ENCODE measurements around the gene ZNF385D. TPM values are rescaled to one million over a fixed set of nuclear protein-coding genes. Genes with fewer than 3 reads are reported as not detected.

Gene ZNF385D
- total RNA-seq, 1 experiment from 2014 or later: not detected

DNA sequence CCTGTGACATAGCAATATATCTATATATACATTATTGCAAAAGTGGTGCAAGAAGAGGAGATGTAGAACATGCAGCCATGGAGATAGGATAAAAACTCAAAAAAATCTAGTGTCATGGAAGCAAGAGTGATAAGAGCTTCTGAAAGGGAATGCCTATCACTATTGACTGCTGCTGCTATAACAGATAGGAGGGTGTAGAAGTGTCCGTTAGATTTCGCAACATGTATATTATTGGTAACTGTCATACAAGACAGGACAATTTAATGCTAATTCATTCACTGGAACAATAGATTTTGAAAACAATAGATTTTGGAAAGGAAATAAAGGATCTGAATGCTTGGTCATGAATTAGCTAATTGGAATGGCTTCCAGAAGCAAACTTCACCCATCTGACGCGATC lies 224.5 kb downstream of the ZNF385D start:
- Mint-ChIP-seq H3K36me3 (ENCODE audit: insufficient read depth, unreplicated experiment) (no peaks in the 10 kb centered on the region), H3K4me1 (ENCODE audit: low read depth, unreplicated experiment) (no peaks in the 10 kb centered on the region), H3K9me3 (ENCODE audit: unreplicated experiment) (no peaks in the 10 kb centered on the region), H3K27me3 (ENCODE audit: insufficient read depth, unreplicated experiment) (peaks cover 1% of the 10 kb centered on the region), H3K4me3 (ENCODE audit: unreplicated experiment) (no peak overlapping the region), H3K27ac (ENCODE audit: unreplicated experiment) (no peak overlapping the region)
- no peak for DNase-seq
- Histone ChIP-seq H3K4me3 (ENCODE audit: low read depth, low read length) (no peak overlapping the region), H3K9me3 (no peaks in the 10 kb centered on the region), H3K36me3 (ENCODE audit: control insufficient read depth, insufficient read depth, low read length) (no peaks in the 10 kb centered on the region), H3K4me1 (no peaks in the 10 kb centered on the region), H3K27me3 (replicated peaks; ENCODE audit: control insufficient read depth, insufficient read depth, low read length) (no peaks in the 10 kb centered on the region)
- CTCF ChIA-PET: no interaction called here
- BruUV-seq (replicated peaks): no TSS peak
- POLR2A ChIA-PET: no interaction called here
- intact Hi-C loops (cut with micrococcal nuclease; ENCODE audit: unreplicated experiment): no loop called here
- TF ChIP-seq, protein P1, sequence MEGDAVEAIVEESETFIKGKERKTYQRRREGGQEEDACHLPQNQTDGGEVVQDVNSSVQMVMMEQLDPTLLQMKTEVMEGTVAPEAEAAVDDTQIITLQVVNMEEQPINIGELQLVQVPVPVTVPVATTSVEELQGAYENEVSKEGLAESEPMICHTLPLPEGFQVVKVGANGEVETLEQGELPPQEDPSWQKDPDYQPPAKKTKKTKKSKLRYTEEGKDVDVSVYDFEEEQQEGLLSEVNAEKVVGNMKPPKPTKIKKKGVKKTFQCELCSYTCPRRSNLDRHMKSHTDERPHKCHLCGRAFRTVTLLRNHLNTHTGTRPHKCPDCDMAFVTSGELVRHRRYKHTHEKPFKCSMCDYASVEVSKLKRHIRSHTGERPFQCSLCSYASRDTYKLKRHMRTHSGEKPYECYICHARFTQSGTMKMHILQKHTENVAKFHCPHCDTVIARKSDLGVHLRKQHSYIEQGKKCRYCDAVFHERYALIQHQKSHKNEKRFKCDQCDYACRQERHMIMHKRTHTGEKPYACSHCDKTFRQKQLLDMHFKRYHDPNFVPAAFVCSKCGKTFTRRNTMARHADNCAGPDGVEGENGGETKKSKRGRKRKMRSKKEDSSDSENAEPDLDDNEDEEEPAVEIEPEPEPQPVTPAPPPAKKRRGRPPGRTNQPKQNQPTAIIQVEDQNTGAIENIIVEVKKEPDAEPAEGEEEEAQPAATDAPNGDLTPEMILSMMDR (IDR thresholded peaks at IDR 0.05; ENCODE audit: insufficient read depth in 1 of 2, low read depth in 1 of 2, low read length in 1 of 2, severe bottlenecking in 1 of 2, unreplicated experiment in 1 of 2): no peak

DNA sequence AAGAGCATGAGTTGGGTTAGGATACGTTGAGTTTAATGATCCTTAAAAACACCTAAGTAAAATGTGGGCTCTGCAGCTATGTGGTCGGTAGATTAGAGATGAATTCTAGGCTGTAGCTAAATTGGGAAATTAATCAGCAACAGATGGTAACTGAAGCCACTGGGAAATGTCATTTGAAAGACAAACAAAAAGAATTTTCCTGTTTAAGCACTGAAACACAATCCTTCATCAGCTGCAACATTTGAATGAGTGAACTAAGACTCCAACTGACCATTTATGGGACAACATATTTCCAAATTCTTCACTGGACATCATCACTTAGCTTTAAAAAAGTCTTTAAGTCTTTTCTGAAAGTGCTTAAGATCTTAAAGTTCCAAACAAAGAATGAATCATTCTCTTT lies 226.9 kb downstream of the ZNF385D start:
- ChIA-PET POLR2A (no interaction called here), CTCF (no interaction called here)
- H3K27me3 Mint-ChIP-seq (ENCODE audit: insufficient read depth, unreplicated experiment): no peaks in the 10 kb centered on the region

DNA sequence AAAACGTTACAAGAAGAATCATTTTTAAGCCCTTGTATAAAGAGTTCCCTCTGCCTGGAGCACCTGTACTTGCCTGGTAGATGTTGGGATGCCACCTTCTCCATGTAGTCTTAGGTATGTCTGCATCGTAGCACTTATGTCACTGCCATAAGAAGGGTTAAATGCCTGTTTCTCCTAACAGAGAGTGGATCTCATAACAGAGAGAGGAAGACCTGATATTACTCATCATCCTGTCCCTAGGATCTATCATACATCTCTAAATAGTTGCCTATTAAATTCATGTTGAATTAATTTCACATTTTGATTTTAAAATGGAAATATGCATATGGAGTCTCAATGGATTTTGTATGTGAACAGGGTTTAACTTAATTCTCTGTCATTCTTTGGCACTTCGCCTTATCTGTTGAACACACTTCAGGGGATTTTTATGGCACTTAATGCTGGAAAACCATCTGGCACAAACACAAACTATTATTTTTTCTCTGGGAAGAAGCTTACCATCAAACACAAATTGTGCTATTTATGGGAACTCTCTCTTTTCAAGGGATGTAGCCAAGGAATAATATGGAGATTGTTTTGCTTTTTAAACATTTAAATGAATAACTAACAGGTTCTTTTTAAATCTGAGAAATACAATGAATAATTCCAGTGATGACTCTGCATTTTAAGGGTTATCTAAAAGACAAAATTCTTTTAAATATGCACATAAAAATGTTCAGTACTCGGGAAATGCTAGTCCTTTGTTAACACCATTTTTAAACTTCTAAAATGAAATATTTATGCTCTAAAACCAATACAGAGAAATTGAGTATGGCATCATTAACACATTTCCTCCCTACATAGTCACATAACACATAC lies 230.7 kb downstream of the ZNF385D start:
- intact Hi-C loops (cut with micrococcal nuclease; ENCODE audit: unreplicated experiment): no loop called here
- Mint-ChIP-seq H3K4me1 (ENCODE audit: low read depth, unreplicated experiment) (no peaks in the 10 kb centered on the region), H3K27me3 (ENCODE audit: insufficient read depth, unreplicated experiment) (no peaks in the 10 kb centered on the region), H3K9me3 (ENCODE audit: unreplicated experiment) (no peaks in the 10 kb centered on the region), H3K36me3 (ENCODE audit: insufficient read depth, unreplicated experiment) (no peaks in the 10 kb centered on the region), H3K27ac (ENCODE audit: unreplicated experiment) (no peak overlapping the region), H3K4me3 (ENCODE audit: unreplicated experiment) (no peak overlapping the region)
- no peaks in the 10 kb centered on the region for H3K36me3 ChIP-seq (ENCODE audit: control insufficient read depth, insufficient read depth, low read length)
- H3K27me3 ChIP-seq (replicated peaks; ENCODE audit: control insufficient read depth, insufficient read depth, low read length): no peaks in the 10 kb centered on the region
- no peaks in the 10 kb centered on the region for H3K4me1 ChIP-seq
- DNase-seq: no peak
- TF ChIP-seq, protein P1 (IDR thresholded peaks at IDR 0.05; ENCODE audit: insufficient read depth in 1 of 2, low read depth in 1 of 2, low read length in 1 of 2, severe bottlenecking in 1 of 2, unreplicated experiment in 1 of 2): no peak
- no peaks in the 10 kb centered on the region for H3K9me3 ChIP-seq
- no TSS peak for BruUV-seq (replicated peaks)
- no peak overlapping the region for H3K4me3 ChIP-seq (ENCODE audit: low read depth, low read length)
- ChIA-PET CTCF (no interaction called here), POLR2A (no interaction called here)

More for the DNA sequence above, 226.9 kb downstream of the ZNF385D start:
- H3K27me3 ChIP-seq (replicated peaks; ENCODE audit: control insufficient read depth, insufficient read depth, low read length): no peaks in the 10 kb centered on the region
- H3K36me3 Mint-ChIP-seq (ENCODE audit: insufficient read depth, unreplicated experiment): no peaks in the 10 kb centered on the region
- no peak overlapping the region for H3K4me3 ChIP-seq (ENCODE audit: low read depth, low read length)
- TF ChIP-seq, protein P1 (IDR thresholded peaks at IDR 0.05; ENCODE audit: insufficient read depth in 1 of 2, low read depth in 1 of 2, low read length in 1 of 2, severe bottlenecking in 1 of 2, unreplicated experiment in 1 of 2): no peak
- BruUV-seq (replicated peaks): no TSS peak
- no peaks in the 10 kb centered on the region for H3K36me3 ChIP-seq (ENCODE audit: control insufficient read depth, insufficient read depth, low read length)
- H3K9me3 Mint-ChIP-seq (ENCODE audit: unreplicated experiment): no peaks in the 10 kb centered on the region
- DNase-seq: no peak
- no peaks in the 10 kb centered on the region for H3K9me3 ChIP-seq
- intact Hi-C loops (cut with micrococcal nuclease; ENCODE audit: unreplicated experiment): no loop called here
- H3K4me3 Mint-ChIP-seq (ENCODE audit: unreplicated experiment): no peak overlapping the region
- no peaks in the 10 kb centered on the region for H3K4me1 Mint-ChIP-seq (ENCODE audit: low read depth, unreplicated experiment)
- no peak overlapping the region for H3K27ac Mint-ChIP-seq (ENCODE audit: unreplicated experiment)
- no peaks in the 10 kb centered on the region for H3K4me1 ChIP-seq

Data from Caco-2 (cell line).